ENCODE measurements around the gene SFXN4. TPM values are rescaled to one million over a fixed set of nuclear protein-coding genes. Genes with fewer than 3 reads are reported as not detected.

Gene SFXN4
- total RNA-seq: 10 to 100 TPM in 1 of 3 donors, 1 to 10 TPM in 2; 5.5 to 13.7 (median 8.1) TPM
- 10.6 TPM for total RNA-seq (2013)

GRCh38 chr10:119165171-119166117 lies at the start of gene SFXN4:
SFXN4 (minus strand) TSS chr10:119165714; CDS start chr10:119165647, 67 bp downstream.
- peak within 1 kb of the TSS; percentile 72 for H3K27ac ChIP-seq (ENCODE audit: low read length)
- intact Hi-C loops (cut with micrococcal nuclease): loop anchor here (1.0 kb wide), 2 partner anchors 13 to 45 kb away; partner anchors contain the start of gene PRDX3

GRCh38 chr10:119211625-119212441 lies 46.3 kb upstream of the SFXN4 start:
- H3K27ac Mint-ChIP-seq: peak overlapping the region; percentile 91 to 93
- WGBS (ENCODE audit: insufficient coverage): 39% methylated on average over 12 of the region's 12 CpGs
- no peak for TF ChIP-seq CTCF (IDR thresholded peaks at IDR 0.05)
- Histone ChIP-seq H3K4me3 (ENCODE audit: low read length) (no peak overlapping the region), H3K9me3 (ENCODE audit: control insufficient read depth, insufficient read depth, low read length) (no peaks in the 10 kb centered on the region), H3K27me3 (ENCODE audit: control insufficient read depth, insufficient read depth, low read length) (no peaks in the 10 kb centered on the region), H3K27ac (ENCODE audit: low read length) (peak overlapping the region; percentile 80), H3K36me3 (ENCODE audit: control insufficient read depth, insufficient read depth, low read length) (no peaks in the 10 kb centered on the region), H3K4me1 (ENCODE audit: control insufficient read depth, insufficient read depth, low read length) (peaks cover 35% of the 10 kb centered on the region)
- ATAC-seq: no peak
- no peaks in the 10 kb centered on the region for H3K9me3 Mint-ChIP-seq
- intact Hi-C loops (cut with micrococcal nuclease): loop anchor here (1.0 kb wide), 1 partner anchor 8 kb away; no protein-coding TSS in a partner anchor
- no peaks in the 10 kb centered on the region for H3K36me3 Mint-ChIP-seq
- H3K27me3 Mint-ChIP-seq (ENCODE audit: low read depth in 2 of 2): no peaks in the 10 kb centered on the region
- H3K4me1 Mint-ChIP-seq: peaks cover 52 to 58% of the 10 kb centered on the region in 2 donors
- peak overlapping the region; percentile 72 for H3K4me3 Mint-ChIP-seq
- peak in 1 of 2 donors; percentile 58 for DNase-seq

More at GRCh38 chr10:119165171-119166117, at the start of gene SFXN4:
- Histone ChIP-seq H3K9me3 (ENCODE audit: control insufficient read depth, insufficient read depth, low read length) (no peaks in the 10 kb centered on the region), H3K4me3 (ENCODE audit: low read length) (peak within 1 kb of the TSS; percentile 72), H3K36me3 (ENCODE audit: control insufficient read depth, insufficient read depth, low read length) (peaks cover 25% of the 10 kb centered on the region), H3K27me3 (ENCODE audit: control insufficient read depth, insufficient read depth, low read length) (no peaks in the 10 kb centered on the region), H3K4me1 (ENCODE audit: control insufficient read depth, insufficient read depth, low read length) (peaks cover 18% of the 10 kb centered on the region)
- under 1% methylated on average over 89 of the region's 90 CpGs for WGBS (ENCODE audit: insufficient coverage)
- Mint-ChIP-seq H3K4me3 (peak within 1 kb of the TSS; percentile 89), H3K4me1 (peaks cover 15 to 17% of the 10 kb centered on the region in 2 donors), H3K27me3 (ENCODE audit: low read depth in 2 of 2) (no peaks in the 10 kb centered on the region), H3K27ac (peak within 1 kb of the TSS; percentile 77 to 94), H3K9me3 (no peaks in the 10 kb centered on the region), H3K36me3 (no peaks in the 10 kb centered on the region)
- DNase-seq (peak; percentile 81 to 89), ATAC-seq (peak; percentile 94 to 97 (median 95))
- TF ChIP-seq CTCF (IDR thresholded peaks at IDR 0.05): no peak

- no peaks in the 10 kb centered on the region for H3K27me3 Mint-ChIP-seq (ENCODE audit: low read depth in 2 of 2)
- H3K4me3 Mint-ChIP-seq: peak overlapping the region; percentile 72
- Histone ChIP-seq H3K36me3 (ENCODE audit: control insufficient read depth, insufficient read depth, low read length) (no peaks in the 10 kb centered on the region), H3K27me3 (ENCODE audit: control insufficient read depth, insufficient read depth, low read length) (no peaks in the 10 kb centered on the region), H3K4me1 (ENCODE audit: control insufficient read depth, insufficient read depth, low read length) (peaks cover 40% of the 10 kb centered on the region), H3K4me3 (ENCODE audit: low read length) (no peak overlapping the region), H3K9me3 (ENCODE audit: control insufficient read depth, insufficient read depth, low read length) (no peaks in the 10 kb centered on the region), H3K27ac (ENCODE audit: low read length) (peak overlapping the region; percentile 80)
- ATAC-seq (no peak), DNase-seq (no peak)
- no peaks in the 10 kb centered on the region for H3K36me3 Mint-ChIP-seq
- no peaks in the 10 kb centered on the region for H3K9me3 Mint-ChIP-seq
- H3K27ac Mint-ChIP-seq: peak overlapping the region; percentile 91 to 93
- intact Hi-C loops (cut with micrococcal nuclease): loop anchor here (1.0 kb wide), 1 partner anchor 9 kb away; no protein-coding TSS in a partner anchor
- no peak for TF ChIP-seq CTCF (IDR thresholded peaks at IDR 0.05)
- H3K4me1 Mint-ChIP-seq: peaks cover 57 to 63% of the 10 kb centered on the region in 2 donors
- 93% methylated on average over 3 of the region's 3 CpGs for WGBS (ENCODE audit: insufficient coverage)
Measured at GRCh38 chr10:119211176-119211575, 45.7 kb upstream of the SFXN4 start.
